MV-4-11 (cell line): ENCODE data around the gene STN1.

ENCODE experiments used
- DNase-seq: peaks from one replicate; lab custom pipeline; 2025; lab: John Stamatoyannopoulos, UW

Gene STN1

DNA sequence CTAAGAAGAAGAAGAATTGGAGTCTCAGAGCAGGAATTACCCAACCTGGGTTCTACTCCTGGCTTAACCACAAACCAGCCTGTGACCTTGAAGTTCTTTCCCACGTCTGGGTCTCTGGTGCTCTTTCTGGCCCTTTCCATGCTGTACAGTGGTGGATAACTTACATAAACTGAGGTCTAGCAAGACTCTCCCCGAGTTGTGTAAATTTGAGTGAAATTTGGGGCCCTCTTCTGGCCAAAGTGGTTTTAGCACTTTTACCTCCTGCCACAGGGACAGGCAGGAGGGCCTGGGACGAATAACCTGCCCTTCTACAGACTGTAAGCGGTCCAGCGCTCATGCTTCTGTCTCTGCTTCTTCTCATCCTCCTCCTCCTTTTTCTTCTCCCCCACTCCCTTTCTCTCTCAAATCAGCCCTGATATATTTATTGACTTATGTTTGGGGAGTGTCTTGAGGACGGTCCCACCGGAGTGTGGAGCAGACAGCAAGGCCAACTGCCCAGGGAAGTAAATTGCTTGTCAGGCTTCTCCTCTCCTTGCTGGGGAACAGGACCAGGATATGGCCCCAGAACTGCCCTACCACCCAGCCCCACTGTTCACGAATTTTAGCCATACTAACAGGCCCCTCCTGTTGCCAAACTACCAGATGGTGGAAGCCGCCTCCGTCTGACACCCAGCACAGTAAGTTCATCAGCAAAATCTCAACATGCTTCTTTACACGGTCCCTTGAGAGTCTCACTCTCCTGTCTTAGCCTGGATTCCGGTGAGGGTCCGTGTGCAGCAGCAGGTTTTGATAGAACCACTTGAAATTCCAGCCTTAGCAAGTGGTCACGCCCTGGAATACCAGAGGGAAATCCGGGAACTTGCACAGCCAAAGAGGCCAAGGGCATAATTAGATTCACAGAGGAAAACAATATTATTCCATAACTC is 58.6 kb downstream of the STN1 start:
- DNase-seq: peak; percentile 29

DNA sequence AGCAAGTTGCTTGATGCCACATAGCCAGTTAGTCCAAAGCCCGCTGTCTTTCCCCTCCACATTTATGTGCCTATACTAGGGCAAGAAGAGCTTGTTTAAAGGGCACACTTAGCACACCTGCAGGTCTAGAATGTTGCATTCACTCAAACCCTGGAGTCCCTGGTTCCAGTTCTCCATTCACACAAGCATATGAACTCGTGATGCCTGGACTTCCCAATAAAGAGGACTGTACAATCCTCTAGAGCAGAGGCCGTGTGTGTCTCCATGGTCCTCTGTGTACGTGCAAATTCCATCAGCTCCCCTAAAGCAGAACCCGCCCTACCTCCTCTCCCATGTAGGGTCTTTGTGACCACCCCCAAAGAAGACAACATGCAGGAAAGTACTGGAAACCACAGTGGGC is 59.6 kb downstream of the STN1 start:
- no peak for DNase-seq

DNA sequence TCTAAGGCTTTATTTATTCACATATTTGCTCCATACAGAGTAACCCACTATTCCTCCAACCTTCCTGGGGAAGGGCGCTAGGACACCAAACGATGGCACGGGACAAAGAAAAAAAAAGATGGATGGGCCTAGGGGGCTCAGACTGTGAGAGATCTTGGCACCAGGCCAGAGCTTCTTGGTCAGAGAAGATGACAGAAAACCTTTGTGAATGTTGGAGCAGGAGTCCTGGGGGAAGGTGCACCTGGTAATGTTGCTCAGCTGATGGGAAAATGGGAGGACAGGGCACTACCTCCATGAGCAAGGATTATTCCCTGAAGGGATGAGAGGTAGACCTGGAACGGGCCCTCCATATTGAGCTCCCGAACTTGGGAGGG is 61.2 kb downstream of the STN1 start:
- DNase-seq: no peak

DNA sequence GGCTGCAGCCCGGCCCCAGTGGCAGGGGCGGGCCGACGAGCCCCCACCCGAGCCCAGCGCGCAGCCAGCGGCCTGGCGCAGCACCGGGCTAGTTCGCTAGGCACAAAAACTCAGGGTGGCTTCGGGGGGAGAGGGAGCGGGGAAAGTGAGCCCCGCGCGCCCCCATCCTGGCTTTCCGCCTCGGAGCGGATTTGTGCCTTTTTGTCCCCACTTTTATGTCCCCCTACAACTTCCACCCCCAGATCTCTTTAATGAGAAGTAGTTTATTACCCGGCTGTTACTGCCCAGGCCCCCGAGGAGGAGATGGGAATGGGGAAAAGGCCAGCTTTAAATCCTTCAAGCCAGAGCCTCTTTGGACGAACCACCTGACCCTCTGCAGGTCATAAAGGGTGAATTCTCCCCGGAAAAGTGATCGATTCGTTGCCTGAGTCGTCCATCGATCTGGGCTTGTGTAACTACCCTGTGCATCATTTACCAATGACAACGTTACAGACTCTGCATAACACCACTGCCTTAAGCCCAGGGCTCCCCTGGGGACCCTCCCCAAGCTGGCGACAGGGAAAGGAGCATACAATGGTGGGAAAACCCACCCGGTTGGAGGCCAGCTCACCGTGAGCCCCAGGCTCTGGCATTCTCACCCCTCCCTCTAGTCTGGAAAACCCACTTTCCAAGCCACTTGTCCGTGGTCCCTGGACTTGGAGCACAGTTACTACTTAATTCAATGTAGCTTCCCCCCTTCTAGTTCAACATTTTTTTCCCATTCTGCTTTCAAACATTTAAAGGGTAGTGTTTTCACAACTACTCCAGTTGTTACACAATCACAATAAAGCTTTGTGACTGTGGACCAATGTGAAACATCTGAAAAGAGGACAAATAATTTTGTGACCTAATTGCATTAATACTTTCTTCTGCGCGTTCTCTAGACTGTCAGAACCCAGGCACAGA is 61.9 kb downstream of the STN1 start:
- peak; percentile 14 for DNase-seq

DNA sequence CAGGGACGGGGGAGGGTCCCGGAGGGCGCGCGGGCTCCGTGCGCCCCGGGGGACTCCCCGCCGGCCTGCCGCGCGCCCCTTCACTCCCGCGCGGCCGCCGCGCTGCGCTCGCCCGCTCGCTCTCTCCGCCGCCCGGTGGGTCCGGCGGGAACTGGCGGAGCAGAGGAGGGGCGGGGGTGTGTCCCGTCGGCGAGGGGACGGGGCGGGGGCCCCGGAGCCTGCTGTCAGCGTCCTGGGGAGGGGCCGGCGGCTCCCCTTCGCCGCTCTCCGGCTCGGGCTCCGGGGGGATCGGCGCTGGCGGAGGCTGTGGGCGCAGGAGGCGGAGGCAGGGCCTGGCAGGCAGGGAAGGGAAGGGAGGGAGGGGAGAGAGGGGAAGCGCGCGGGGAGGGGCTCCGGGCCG is 62.6 kb downstream of the STN1 start, which contains the start of gene SH3PXD2A:
Gene SH3PXD2A, minus strand, starts transcription at position 153 of the 400 bp plus-strand sequence. CDS start 310 bp downstream, outside the sequence.
- no peak for DNase-seq

DNA sequence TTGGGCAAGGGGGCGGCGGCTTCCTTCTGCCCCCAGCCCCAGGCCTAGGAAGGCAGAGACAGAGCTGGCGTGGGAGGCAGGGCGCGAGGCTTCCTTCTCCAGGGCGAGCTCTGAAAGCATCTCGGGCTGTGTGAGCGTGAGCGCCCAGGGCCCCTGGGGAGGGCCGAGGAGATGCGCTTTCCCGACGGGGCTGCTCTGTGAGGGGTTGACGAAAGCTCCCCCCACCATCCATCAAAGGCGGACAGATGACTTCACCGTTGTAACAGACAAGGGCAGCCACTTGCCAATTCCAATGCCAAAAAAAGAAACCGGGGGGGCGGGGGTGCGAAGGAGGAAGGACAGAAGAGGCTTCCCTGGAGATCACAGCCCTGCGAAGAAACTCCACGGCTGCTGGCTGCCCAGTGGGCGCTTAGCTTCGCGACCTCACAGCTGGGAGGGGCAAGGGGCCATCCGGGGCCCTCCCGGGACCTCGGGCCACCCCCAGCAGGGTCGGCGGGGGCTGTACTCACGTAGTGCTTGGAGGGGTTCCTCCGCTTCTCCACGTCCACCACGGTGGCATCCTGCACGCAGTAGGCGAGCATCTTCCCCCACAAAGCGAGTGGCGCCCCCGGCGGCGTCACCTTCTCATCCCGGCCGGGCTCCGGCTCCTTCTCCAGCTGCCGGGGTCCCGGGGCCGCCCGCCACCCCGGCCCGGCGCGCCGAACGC is 63.1 kb downstream of the STN1 start:
- DNase-seq: no peak

DNA sequence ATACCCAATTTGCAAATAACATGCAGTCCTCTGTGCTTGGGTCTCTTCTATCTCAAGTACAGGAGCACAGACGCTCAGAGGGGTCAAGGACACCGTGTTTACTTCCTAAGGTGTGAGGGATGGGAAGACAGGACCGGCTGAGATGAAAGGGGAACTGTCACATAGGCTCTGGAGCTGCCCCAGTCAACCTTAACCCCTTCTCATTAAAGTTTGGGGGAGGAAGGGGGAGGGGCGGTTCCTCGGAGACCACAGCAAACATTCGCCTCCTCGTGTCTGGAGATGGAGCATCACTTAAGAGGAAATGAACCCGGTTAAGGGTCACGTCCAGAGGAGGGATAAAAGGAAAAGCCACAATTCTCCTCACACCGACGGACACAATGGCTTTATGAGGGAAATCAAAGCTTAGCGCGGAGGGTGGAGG is 63.7 kb downstream of the STN1 start:
- DNase-seq: peak; percentile 40

DNA sequence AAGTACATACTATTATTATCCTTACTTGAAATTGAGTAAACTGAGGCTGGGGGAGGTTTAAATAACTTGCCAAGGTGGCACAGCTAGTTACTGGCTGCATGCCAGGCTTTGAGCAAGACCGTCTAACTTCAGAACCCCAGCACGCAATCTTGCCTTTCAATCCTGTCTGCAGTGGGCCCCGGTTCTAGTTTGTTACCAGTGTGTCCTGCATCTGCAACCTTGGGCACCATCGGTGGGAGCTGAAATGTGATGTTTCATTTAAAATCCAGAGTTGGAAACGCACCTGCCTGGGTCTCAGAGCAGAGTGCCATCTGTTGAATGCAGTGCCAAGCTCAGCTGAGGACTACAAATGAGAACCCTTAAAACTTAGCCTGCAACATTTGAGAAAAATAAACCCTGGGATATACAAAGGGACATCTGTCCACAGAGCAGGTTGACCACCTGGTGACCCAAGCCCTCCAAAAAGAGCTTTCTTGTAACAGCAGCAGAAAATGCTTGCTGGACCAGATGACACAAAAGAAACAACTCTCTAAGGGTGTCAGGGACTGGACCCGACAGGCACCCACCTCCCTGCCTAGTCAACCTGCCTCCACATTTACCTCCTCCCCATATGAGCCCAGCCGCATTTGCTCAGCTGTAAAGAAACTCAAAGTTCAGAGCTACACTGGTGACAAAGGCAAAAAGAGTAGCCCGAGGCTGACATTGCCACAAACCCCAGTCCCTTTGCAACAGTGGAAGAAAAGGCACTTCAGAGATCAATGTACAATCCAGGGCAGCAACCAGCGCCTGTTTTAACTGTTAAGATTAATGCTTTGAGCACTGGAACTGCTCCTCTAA is 64.3 kb downstream of the STN1 start:
- no peak for DNase-seq

DNA sequence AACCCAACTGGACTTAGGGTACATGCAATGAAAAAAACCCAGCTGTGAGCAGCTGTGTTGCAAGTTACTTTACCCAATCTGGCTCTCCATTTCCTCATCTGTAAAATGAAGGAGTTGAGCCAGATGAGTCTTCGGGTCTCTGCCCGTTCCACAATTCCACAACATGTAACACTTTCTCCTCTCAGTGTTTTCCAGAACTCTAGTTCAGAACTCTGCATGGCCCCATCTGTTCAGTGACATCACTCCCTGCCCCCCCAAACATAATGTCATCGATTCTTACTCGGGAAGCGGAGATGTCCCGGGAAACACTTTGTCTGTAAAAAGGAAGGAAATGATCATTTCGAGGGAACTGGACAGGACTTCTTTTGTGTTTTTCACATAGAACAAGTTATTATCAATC is 65.1 kb downstream of the STN1 start:
- peak; percentile 23 for DNase-seq

DNA sequence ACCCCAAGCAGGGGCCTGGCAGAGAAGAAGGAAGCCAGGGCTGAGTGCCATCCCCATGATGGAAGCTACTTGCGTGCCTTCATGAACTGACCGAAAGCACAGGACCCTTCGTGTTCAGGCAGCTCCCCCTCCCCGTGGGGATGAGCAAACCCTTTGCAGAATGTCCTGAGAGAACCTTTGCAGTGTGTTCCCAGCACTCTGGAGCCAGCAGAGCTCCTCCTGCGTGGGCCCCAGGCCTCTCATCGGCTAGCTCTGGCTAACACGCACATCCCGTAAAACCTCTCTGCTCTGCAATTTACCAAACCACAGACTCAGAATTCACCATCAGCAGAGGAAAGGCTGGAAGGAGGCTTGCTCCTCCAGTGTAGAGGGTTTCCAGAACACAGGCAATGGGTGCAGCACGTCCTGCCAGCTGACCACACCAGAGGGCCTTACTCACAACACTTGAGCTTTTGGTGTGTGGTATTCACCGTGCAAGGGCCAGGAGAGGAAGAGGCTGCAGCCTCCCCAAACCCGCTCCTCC is 65.7 kb downstream of the STN1 start:
- no peak for DNase-seq

DNA sequence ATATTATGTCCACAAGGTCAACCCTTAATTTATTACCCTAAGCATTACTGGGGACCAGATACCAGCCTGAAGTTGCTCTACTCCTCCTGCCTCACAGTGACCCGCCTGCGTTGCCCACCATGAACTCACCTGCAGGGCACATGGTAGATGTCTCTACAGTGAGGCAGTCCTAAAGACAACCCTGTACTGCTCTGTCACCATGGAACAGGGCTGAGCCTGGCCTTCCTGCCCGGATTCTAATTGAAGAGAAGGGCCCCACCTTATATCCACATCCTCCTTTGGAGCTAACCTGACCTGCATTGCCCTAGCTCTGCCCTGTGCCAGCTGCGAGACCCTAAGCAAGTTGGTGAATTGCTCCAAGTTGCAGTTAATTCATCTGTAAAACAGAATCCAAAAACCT is 66.7 kb downstream of the STN1 start:
- DNase-seq: no peak

DNA sequence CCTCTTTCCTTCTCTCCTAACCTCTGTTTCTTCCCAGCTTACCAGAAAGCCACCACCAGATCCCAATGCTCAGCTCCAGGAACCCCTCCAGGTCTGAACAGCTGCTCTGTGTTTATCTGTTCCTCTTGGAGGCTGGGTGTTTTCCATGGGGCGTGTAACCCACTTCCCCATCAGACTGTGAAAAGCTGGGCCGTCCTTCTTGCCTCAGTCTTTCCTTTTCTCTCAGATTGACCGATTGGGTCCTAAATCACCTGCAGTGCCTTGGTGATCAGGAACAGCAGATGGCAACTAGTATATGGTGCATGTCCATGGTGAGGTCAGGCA is 67.5 kb downstream of the STN1 start:
- DNase-seq: peak; percentile 48

DNA sequence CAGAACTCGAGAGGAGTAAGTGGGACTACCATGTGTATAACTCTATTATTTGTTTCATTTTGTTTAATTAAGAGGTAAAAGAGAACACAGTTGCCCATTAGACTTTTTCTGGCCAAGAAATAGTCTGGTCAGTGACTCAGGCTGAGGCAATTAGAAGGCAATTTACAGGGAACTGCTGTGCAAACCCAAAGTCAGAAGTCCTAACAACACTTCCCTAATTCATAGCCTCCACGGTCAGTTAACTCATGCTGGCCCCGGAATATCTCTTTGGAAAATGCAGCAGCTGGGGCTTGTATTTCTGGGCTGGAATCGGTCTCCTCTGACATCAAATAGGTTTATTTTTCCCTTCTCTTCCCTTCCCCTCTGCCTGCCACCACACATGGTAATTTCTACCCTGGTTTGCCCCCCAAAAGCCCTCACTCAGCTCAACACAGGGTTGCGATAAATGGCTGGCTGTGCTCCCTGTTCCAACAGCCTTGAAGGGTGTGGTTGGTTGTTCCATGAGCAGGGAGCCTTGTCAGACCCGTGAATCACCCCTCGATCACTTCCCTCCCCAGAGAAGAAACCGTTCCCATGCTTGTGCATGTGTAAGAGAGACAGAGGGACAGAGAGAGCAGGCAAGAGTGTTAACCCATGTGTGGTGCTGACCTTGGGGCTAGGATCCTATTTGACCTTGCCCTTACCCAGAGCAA is 68.0 kb downstream of the STN1 start:
- peak; percentile 60 for DNase-seq

DNA sequence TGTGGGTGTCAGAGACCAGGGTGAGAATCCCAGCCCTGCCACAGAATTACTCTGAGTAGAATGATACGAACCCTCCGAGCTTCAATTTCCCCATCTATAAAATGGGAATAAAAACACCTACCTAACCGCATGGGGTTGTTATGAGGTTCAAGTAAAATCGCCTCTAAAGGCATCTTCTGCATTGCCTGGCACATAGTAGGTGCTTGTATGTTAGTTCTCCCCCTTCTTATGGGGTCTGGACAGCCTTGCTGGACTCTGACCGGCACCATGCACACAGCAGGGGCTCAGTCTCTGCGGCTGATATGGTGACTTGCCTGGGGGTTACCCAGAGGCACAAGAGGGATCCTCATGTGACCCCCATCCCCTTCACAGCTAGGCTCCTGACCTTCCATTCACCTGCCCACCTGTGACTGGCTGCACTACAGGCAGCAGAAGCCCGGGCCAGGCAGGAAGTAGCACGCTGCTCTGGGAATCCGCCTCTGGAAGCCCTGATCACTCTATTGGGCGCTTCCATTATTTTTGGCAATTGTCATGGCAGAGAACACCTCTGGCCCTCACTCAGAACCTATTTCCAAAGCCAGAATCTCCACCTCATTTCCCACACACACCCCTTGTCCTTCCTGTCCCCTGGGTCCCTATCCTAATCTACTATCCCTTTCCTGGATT is 68.6 kb downstream of the STN1 start:
- DNase-seq: no peak

DNA sequence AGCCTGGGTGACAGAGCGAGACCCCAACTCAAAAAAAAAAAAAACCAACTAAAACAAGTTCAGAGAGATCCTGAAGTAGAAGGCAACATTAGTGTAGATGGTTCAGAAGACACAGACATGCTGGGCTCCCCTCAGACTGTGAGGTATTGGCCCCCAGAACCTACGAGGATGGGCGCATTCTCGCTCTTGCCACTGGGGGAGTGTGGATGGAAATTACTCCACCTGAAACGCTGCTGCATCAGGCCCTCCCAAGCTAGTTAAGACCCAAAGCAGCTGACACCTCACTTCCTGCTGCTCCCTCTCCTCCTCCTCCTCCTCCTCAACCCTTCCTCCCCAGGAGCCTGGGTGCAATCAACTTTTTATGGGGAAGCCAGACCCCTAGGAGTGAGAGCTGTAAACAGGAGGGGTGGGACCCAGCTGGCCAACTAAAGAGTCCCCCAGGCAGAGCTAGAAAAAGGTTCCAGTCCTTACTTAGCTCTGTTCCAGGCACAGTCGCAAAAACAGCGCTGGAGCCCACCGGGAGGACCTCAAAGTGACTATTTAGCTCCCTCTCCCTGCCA is 70.0 kb downstream of the STN1 start:
- DNase-seq: no peak

DNA sequence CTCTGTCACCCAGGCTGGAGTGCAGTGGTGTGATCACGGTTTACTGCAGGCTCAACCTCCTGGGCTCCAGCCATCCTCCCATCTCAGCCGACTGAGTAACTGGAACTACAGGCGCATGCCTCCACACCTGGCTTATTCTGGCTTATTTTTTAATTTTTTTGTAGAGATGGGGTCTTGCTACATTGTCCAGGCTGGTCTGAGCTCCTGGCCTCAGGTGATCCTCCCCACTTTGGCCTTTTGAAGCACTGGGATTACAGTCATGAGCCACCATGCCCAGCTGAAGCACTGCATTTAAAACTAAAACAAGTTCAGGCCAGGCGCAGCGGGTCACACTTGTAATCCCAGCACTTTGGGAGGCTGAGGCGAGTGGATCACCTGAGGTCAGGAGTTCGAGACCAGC is 70.6 kb downstream of the STN1 start:
- DNase-seq: no peak

DNA sequence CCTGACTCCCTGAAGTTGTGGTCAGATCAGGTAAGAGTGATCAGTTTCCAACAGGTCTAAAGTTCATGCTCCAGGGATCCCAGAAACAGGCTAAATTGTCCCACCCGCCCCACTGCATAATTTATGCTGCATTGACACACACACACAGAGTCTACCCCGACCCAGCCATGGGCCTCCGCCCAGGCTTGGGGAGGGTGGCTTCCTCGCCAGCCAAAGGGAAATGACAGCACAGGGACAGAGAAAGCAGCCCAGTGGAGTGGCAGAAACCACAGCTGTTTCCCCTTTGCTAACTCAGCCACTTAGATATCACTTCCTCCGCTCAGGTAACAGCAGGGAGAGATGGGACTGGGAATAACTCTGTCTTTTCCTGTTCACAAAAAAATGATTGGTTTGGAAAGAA is 72.0 kb downstream of the STN1 start:
- peak; percentile 42 for DNase-seq

DNA sequence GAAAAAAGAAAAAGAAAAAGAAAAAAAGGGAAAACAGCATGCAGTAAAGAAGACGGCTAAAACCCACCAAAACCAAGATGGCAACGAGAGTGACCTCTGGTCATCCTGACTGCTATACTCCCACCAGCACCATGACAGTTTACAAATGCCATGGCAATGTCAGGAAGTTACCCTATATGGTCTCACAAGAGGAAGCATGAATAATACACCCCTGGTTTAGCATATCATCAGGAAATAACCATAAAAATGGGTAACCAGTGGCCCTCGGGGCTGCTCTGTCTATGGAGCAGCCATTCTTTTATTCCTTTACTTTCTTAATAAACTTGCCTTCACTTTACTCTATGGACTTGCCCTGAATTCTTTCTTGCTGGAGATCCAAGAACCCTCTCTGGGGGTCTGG is 72.6 kb downstream of the STN1 start:
- DNase-seq: peak; percentile 51

DNA sequence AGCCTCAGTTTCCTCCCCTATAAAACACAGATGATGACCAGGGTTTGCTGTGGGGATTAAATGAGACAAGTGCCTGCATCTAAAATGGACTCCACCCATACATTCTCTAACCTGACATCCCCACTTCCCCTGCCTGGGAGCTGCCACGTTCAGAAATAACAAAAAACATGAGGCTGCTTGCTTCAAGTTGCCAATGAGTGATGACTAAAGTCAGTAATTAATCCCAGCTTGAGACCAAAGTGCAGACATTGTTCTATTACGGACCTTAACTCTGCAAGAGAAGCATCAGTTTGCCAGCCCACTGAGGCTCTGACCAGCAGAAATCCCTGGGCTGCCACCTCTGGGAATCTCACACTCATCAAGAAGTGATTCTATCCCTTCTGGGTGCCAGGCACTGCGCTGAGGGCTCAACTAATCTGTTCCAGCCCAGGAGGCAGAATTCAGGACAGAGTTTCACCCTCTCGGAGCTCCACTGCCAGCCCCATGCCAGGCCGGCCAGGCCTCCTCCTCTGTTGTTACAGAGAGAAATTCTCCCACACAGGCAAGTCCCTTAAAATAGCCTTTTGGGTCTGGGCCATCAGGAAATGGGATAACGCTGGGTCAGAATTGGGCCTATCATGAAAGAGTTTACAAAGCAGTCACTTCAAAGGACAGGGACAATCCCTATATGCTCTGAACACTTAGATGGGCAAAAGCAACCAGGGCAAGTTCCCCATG is 74.0 kb downstream of the STN1 start:
- DNase-seq: no peak
